Fibroblast of lung (primary cell): Measurements from ENCODE around the gene PKD1L1. TPM values are rescaled to one million over a fixed set of nuclear protein-coding genes. Genes with fewer than 3 reads are reported as not detected.

ENCODE experiments used
- DNase-seq, 2 donors: peaks; one replicate each; pipeline versions ENCODE4 v3.0.0 to v3.0.0-alpha.2; 2010; ENCODE audit warnings: low read depth in 2 of 2
- H2AFZ ChIP-seq: 2 replicates; pipeline ENCODE4 v1.5.1; 2012; ENCODE audit warnings: low read length, control low read depth, inconsistent platforms
- H3K27ac ChIP-seq: 2 replicates; pipeline ENCODE4 v1.5.1; 2011; ENCODE audit warnings: low read length, control low read depth; ENCODE audit not compliant: insufficient read depth
- H3K27me3 ChIP-seq: 2 replicates; pipeline ENCODE4 v1.5.1; 2011; ENCODE audit warnings: mild to moderate bottlenecking, low read length; ENCODE audit not compliant: control insufficient read depth, insufficient read depth
- H3K36me3 ChIP-seq: 2 replicates; pipeline ENCODE4 v1.5.1; 2011; ENCODE audit warnings: low read length; ENCODE audit not compliant: control insufficient read depth, insufficient read depth
- H3K4me1 ChIP-seq: 2 replicates; pipeline ENCODE4 v1.5.1; 2011; ENCODE audit warnings: low read length; ENCODE audit not compliant: control insufficient read depth, insufficient read depth; ENCODE audit errors: extremely low read depth
- H3K4me2 ChIP-seq: 2 replicates; pipeline ENCODE4 v1.5.1; 2011; ENCODE audit warnings: low read length, control low read depth; ENCODE audit not compliant: insufficient read depth; ENCODE audit errors: extremely low read depth
- H3K4me3 ChIP-seq, 4 experiments: fragments of 200-600 bp in 1 of 4; sonication (generic) in 1 of 4; replicated peaks in 1 of 4; 2 replicates each; pipeline ENCODE4 v1.5.1; 2011 to 2016; ENCODE audit warnings: low read length in 4 of 4, low read depth in 3 of 4, mild to moderate bottlenecking in 3 of 4, control low read depth in 2 of 4, inconsistent platforms in 1 of 4, mixed read lengths in 1 of 4; ENCODE audit not compliant: insufficient read depth in 1 of 4; ENCODE audit errors: control extremely low read depth in 1 of 4
- H3K79me2 ChIP-seq: 2 replicates; pipeline ENCODE4 v1.5.1; 2012; ENCODE audit warnings: mild to moderate bottlenecking, low read length, inconsistent platforms; ENCODE audit not compliant: control insufficient read depth, insufficient read depth
- H3K9ac ChIP-seq: 2 replicates; pipeline ENCODE4 v1.5.1; 2011; ENCODE audit warnings: mild to moderate bottlenecking, low read length, control low read depth; ENCODE audit not compliant: insufficient read depth
- H3K9me3 ChIP-seq: 2 replicates; pipeline ENCODE4 v1.5.1; 2012; ENCODE audit warnings: low read depth, low read length; ENCODE audit not compliant: control insufficient read depth, insufficient read depth
- H4K20me1 ChIP-seq: 2 replicates; pipeline ENCODE4 v1.5.1; 2011; ENCODE audit warnings: low read length; ENCODE audit not compliant: control insufficient read depth, insufficient read depth; ENCODE audit errors: extremely low read depth
- EZH2 ChIP-seq: IDR thresholded peaks from 2 replicates; pipeline ENCODE4 v1.5.1; 2012; ENCODE audit warnings: low read length, control low read depth, mild to moderate bottlenecking; ENCODE audit errors: missing control alignments
- polyA plus RNA-seq, 2 donors: library from polyadenylated mRNA; depleted of rRNA in 1 of 2; stranded (reverse) in 1 of 2; unstranded in 1 of 2; fragments of >200 nt; gene quantifications; 2 replicates each; pipeline ENCODE4 v1.2.1, GENCODE V29; 2011 to 2012; ENCODE audit warnings: missing spikeins in 1 of 2
- total RNA-seq: library from RNA; depleted of rRNA; stranded (reverse); fragments of >200 nt; gene quantifications from 2 replicates; pipeline ENCODE4 v1.2.1, GENCODE V29; 2014
- TF ChIP-seq, protein P1 (sequence below), 2 donors: IDR thresholded peaks in 1 of 2; conservative IDR thresholded peaks in 1 of 2; 1 replicate in 1 of 2; 2 replicates in 1 of 2; pipeline ENCODE4 v1.5.1; 2011 to 2012; ENCODE audit warnings: low read length in 2 of 2, control low read depth in 1 of 2, inconsistent platforms in 1 of 2, low read depth in 1 of 2, mild to moderate bottlenecking in 1 of 2

The PKD1L1 gene
- total and polyA plus RNA-seq, 2 donors (not counting 1 experiment from before 2014, with no cell fraction given) = under 0.01 to 0.12 TPM

GRCh38 chr7:47748041-47748440, 200.2 kb downstream of the PKD1L1 start:
- Histone ChIP-seq H3K79me2 (no peaks in the 10 kb centered on the region), H3K36me3 (no peaks in the 10 kb centered on the region), H3K4me2 (no peak overlapping the region), H3K9me3 (no peaks in the 10 kb centered on the region), H3K27me3 (no peaks in the 10 kb centered on the region), H3K27ac (no peak overlapping the region), H4K20me1 (no peaks in the 10 kb centered on the region), H3K9ac (no peak overlapping the region), H2AFZ (no peak overlapping the region), H3K4me3 (no peak overlapping the region), H3K4me1 (peaks cover 2% of the 10 kb centered on the region)
- DNase-seq = no peak
- no peak for TF ChIP-seq EZH2
- TF ChIP-seq, protein P1, sequence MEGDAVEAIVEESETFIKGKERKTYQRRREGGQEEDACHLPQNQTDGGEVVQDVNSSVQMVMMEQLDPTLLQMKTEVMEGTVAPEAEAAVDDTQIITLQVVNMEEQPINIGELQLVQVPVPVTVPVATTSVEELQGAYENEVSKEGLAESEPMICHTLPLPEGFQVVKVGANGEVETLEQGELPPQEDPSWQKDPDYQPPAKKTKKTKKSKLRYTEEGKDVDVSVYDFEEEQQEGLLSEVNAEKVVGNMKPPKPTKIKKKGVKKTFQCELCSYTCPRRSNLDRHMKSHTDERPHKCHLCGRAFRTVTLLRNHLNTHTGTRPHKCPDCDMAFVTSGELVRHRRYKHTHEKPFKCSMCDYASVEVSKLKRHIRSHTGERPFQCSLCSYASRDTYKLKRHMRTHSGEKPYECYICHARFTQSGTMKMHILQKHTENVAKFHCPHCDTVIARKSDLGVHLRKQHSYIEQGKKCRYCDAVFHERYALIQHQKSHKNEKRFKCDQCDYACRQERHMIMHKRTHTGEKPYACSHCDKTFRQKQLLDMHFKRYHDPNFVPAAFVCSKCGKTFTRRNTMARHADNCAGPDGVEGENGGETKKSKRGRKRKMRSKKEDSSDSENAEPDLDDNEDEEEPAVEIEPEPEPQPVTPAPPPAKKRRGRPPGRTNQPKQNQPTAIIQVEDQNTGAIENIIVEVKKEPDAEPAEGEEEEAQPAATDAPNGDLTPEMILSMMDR (conservative IDR thresholded peaks at IDR 0.05 in 1 of 2, IDR thresholded peaks at IDR 0.05 in 1 of 2; ENCODE audit: low read depth in 1 of 2, low read length in 2 of 2) = no peak

DNA sequence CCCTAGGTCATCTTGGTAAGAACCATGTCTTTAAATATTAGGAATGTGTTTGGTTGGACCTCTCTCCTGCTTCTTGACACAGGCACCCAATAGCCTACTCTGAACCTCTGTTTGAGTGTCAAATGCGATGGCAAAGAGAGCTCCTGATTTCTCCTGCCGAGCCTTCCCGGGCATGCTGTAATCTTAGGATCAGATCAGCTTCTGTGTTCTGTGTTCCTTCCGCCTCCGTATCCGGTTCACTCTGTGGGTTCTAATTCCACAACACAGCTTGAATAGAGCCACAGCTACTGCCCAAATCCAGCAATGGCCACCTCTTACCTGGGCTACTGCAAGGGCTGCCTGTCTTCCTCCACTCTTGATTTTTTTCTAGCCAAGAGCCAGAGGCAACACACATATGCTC, 201.1 kb downstream of the PKD1L1 start:
- H3K27me3 ChIP-seq = no peaks in the 10 kb centered on the region

DNA sequence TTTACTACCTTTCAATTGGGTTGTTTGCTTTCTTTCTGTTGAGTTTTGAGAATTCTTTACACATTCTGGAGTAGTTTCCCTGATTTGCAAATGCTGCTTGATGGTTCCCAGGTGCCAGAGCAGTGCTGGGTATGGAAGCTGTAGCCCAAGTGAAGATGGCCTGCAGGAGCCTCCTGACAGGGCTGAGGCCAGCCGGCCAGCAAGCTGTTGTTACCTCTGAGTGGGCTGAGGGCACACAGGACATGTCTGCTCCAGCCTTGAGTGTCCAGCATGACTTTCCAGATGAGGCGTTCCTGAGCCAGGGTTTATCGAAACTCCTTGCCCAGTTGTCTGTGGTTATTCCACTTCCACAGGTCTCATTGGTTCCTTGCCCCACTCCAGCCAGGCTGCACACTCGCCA, 201.8 kb downstream of the PKD1L1 start:
- H2AFZ ChIP-seq = no peak overlapping the region
- no peak overlapping the region for H3K4me3 ChIP-seq
- H4K20me1 ChIP-seq = no peaks in the 10 kb centered on the region
- no peaks in the 10 kb centered on the region for H3K36me3 ChIP-seq
- H3K27ac ChIP-seq = no peak overlapping the region
- no peak overlapping the region for H3K9ac ChIP-seq
- peaks cover 2% of the 10 kb centered on the region for H3K4me1 ChIP-seq
- no peaks in the 10 kb centered on the region for H3K9me3 ChIP-seq
- no peak for TF ChIP-seq EZH2
- TF ChIP-seq, protein P1 (conservative IDR thresholded peaks at IDR 0.05 in 1 of 2, IDR thresholded peaks at IDR 0.05 in 1 of 2; ENCODE audit: low read depth in 1 of 2, low read length in 2 of 2) = no peak
- no peaks in the 10 kb centered on the region for H3K79me2 ChIP-seq
- no peak for DNase-seq
- no peaks in the 10 kb centered on the region for H3K27me3 ChIP-seq
- no peak overlapping the region for H3K4me2 ChIP-seq

More for the DNA sequence above, 201.1 kb downstream of the PKD1L1 start:
- Histone ChIP-seq H4K20me1 (no peaks in the 10 kb centered on the region), H3K9ac (no peak overlapping the region), H3K36me3 (no peaks in the 10 kb centered on the region), H3K4me3 (no peak overlapping the region), H3K9me3 (no peaks in the 10 kb centered on the region), H3K4me1 (peaks cover 2% of the 10 kb centered on the region), H3K79me2 (no peaks in the 10 kb centered on the region), H3K27ac (no peak overlapping the region), H2AFZ (no peak overlapping the region), H3K4me2 (no peak overlapping the region)
- DNase-seq = no peak
- TF ChIP-seq, protein P1 (conservative IDR thresholded peaks at IDR 0.05 in 1 of 2, IDR thresholded peaks at IDR 0.05 in 1 of 2; ENCODE audit: low read depth in 1 of 2, low read length in 2 of 2) = no peak
- TF ChIP-seq EZH2 = no peak
